Effector memory CD8-positive, alpha-beta T cell (primary cell): ENCODE data around the gene AMACR.
A peak's percentile ranks its signal among the peaks of the same experiment; 100 is the strongest.

Source experiments
- ATAC-seq: fragments of 150-1000 bp; cut with Tn5 transposase; replicated peaks from 2 replicates; pipeline ENCODE4 v1.10.0; 2021; ENCODE audit warnings: mild to moderate bottlenecking, moderate library complexity
- DNase-seq, 3 experiments: peaks; one replicate each; pipeline ENCODE4 v3.0.0; 2021
- H3K27ac Mint-ChIP-seq, 2 donors: one replicate each; pipeline ENCODE4 v1.8.0; 2022; ENCODE audit warnings: mild to moderate bottlenecking in 2 of 2, mixed read lengths in 2 of 2, moderate library complexity in 2 of 2
- H3K27me3 Mint-ChIP-seq, 2 donors: one replicate each; pipeline ENCODE4 v1.8.0; 2022; ENCODE audit warnings: mixed read lengths in 2 of 2
- H3K36me3 Mint-ChIP-seq: one replicate; pipeline ENCODE4 v1.8.0; 2022; ENCODE audit warnings: mild to moderate bottlenecking, moderate library complexity, mixed read lengths; ENCODE audit not compliant: insufficient read depth
- H3K4me1 Mint-ChIP-seq, 2 donors: one replicate each; pipeline ENCODE4 v1.8.0; 2022; ENCODE audit warnings: low read depth in 2 of 2, mixed read lengths in 2 of 2
- H3K4me3 Mint-ChIP-seq, 2 donors: one replicate each; pipeline ENCODE4 v1.8.0; 2022; ENCODE audit warnings: mild to moderate bottlenecking in 2 of 2, mixed read lengths in 2 of 2, moderate library complexity in 2 of 2
- H3K9me3 Mint-ChIP-seq, 2 donors: one replicate each; pipeline ENCODE4 v1.8.0; 2022; ENCODE audit warnings: mixed read lengths in 2 of 2

Gene AMACR

GRCh38 chr5:34030048-34030447 is 22.2 kb upstream of the AMACR start:
- no peak for DNase-seq
- Mint-ChIP-seq H3K4me1 (no peaks in the 10 kb centered on the region), H3K27ac (no peak overlapping the region), H3K4me3 (no peak overlapping the region), H3K27me3 (no peaks in the 10 kb centered on the region), H3K9me3 (no peaks in the 10 kb centered on the region), H3K36me3 (peaks cover 21% of the 10 kb centered on the region)
- no peak for ATAC-seq

- no peaks in the 10 kb centered on the region for H3K27me3 Mint-ChIP-seq
- DNase-seq (no peak), ATAC-seq (no peak)
- H3K36me3 Mint-ChIP-seq = peaks cover 13% of the 10 kb centered on the region
- no peak overlapping the region for H3K4me3 Mint-ChIP-seq
- H3K4me1 Mint-ChIP-seq = peaks cover 0 to under 1% of the 10 kb centered on the region in 2 donors
- H3K27ac Mint-ChIP-seq = no peak overlapping the region
- H3K9me3 Mint-ChIP-seq = no peaks in the 10 kb centered on the region
Measured at GRCh38 chr5:34028349-34028748, 20.5 kb upstream of the AMACR start.

DNA sequence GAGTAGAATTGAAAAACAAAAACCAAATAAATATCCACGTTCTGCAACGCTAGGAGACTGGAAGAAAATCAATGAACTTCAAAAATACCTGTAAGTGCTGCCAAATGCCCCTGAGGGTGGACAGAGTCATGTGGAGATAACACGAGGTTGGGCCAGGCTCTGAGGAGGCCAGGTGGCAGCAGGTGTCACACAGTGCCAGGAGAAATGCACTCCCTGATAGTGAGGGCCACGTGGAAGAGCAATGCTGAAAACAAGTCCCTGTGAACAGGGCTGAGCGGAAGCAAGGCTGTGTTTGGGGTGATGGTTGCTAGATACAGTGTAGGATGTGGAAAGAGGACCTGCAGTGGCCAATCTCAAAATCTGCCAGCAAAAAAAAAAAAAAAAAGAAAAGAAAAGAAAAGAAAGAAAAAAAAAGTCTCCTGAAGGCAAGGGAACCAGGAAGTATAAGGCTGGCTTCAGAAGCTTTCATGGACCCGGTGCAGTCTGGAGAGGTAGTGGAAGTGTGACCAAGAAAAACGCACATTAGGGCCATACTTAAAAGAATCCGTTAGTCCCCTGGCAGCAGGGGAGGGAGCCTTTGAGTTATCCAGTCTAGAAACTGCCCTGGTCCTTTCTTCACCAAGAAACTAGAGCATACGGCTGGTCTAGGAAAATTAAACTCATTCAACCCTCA is 18.4 kb upstream of the AMACR start:
- Mint-ChIP-seq H3K9me3 (no peaks in the 10 kb centered on the region), H3K27ac (no peak overlapping the region), H3K4me3 (no peak overlapping the region), H3K4me1 (peaks cover 9 to 14% of the 10 kb centered on the region in 2 donors), H3K27me3 (no peaks in the 10 kb centered on the region), H3K36me3 (peaks cover 13% of the 10 kb centered on the region)
- ATAC-seq (no peak), DNase-seq (no peak)

DNA sequence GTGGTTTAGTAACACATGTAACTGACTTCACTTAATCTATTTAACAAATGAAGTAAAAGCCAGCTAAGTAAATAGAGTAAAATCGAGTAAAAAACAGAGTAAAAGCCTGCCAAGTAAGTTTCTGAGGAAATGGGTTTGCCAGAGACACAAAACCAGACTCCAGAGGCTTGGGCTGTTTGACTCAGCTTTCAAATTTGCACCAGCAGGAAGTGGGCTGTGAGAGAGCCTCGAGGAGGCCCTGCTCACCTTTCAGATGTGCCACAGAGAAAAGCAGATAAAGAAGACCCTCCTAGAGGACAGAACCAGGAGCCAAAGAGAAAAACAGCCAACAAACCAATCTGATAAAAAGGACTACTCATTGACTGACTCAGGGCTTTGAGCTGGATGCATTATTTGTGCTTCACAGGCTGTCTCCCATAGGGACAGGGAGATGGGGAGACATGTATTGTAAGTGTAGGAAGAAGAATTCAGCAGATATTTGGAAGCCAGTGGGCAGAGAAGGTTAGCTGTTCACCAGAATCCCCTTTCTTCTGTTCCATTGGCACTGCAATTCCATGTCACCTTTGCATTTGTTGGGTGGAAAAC is 14.4 kb upstream of the AMACR start:
- peak overlapping the region; percentile 23 to 90 for H3K27ac Mint-ChIP-seq
- H3K4me1 Mint-ChIP-seq = peaks cover 9 to 16% of the 10 kb centered on the region in 2 donors
- ATAC-seq = peak; percentile 63
- H3K9me3 Mint-ChIP-seq = no peaks in the 10 kb centered on the region
- peaks cover 10% of the 10 kb centered on the region for H3K36me3 Mint-ChIP-seq
- no peak for DNase-seq
- H3K27me3 Mint-ChIP-seq = no peaks in the 10 kb centered on the region
- peak overlapping the region in 1 of 2 donors; percentile 15 for H3K4me3 Mint-ChIP-seq

GRCh38 chr5:34021334-34021733 is 13.5 kb upstream of the AMACR start:
- ATAC-seq (no peak), DNase-seq (no peak)
- H3K4me3 Mint-ChIP-seq = no peak overlapping the region
- H3K36me3 Mint-ChIP-seq = peaks cover 9% of the 10 kb centered on the region
- no peaks in the 10 kb centered on the region for H3K27me3 Mint-ChIP-seq
- H3K27ac Mint-ChIP-seq = no peak overlapping the region
- H3K4me1 Mint-ChIP-seq = peaks cover 9 to 16% of the 10 kb centered on the region in 2 donors
- H3K9me3 Mint-ChIP-seq = no peaks in the 10 kb centered on the region

DNA sequence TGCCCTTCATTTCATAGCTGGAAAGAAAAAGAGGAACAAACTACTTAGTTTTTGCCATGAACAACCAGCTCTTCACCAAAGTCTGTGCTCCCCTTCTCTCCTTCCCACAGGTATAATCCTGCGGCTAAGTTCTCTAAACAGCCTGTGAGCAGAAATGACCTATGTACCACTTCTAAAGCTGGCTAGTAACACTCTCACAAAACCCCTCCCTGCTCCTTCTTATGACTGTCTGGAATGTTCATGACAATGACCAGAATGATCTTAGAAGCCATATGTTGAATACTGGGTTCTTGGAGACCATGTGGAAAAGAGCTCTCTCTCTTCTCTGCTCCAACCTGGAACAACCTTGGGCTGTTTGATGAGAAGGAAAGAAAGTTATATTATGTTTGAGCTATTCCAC is 12.9 kb upstream of the AMACR start:
- no peak overlapping the region for H3K4me3 Mint-ChIP-seq
- no peaks in the 10 kb centered on the region for H3K27me3 Mint-ChIP-seq
- peaks cover 3% of the 10 kb centered on the region for H3K36me3 Mint-ChIP-seq
- DNase-seq = no peak
- no peak overlapping the region for H3K27ac Mint-ChIP-seq
- no peaks in the 10 kb centered on the region for H3K9me3 Mint-ChIP-seq
- no peak for ATAC-seq
- H3K4me1 Mint-ChIP-seq = peaks cover 9 to 16% of the 10 kb centered on the region in 2 donors

DNA sequence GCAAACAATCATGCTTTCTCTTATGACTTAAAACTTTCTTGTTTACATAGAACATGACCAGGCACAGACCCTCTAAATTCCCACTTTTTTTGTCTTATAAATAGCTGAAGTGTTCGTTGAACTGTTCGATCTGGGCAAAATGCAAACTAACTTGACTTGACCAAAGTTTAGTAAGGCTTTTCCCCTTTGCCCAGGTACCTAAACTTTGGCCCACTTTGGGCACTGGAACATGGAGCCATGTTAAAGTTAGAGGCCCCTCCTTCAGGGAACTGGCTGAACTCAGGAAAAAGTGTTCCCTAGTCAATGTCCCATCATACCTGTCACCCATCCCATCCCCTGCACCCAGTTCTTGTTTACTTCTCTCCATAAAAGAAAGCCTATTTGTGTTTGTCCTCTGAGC is 9.4 kb upstream of the AMACR start:
- Mint-ChIP-seq H3K27me3 (no peaks in the 10 kb centered on the region), H3K27ac (no peak overlapping the region), H3K36me3 (peaks cover 3% of the 10 kb centered on the region), H3K4me1 (peaks cover 4 to 12% of the 10 kb centered on the region in 2 donors), H3K4me3 (no peak overlapping the region), H3K9me3 (no peaks in the 10 kb centered on the region)
- DNase-seq (no peak), ATAC-seq (no peak)

DNA sequence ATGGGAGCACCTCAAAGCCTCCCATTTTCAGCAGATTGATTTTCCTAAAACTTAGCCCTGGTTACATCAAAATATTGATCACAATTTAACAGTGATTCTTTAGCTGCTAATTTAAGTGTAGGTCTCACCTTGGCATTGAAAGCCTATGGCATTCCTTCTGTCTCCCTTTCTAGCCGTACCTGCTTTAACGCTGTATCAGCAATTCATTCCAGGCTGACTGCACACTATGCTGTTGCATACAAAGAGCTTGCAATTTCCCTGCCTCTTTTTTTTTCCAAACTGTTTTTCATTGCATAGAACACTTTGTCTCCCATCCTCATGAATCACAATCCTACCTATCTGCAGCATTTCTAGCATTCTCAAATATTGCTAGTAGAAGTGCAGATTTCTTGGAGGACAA is 8.9 kb upstream of the AMACR start:
- no peak overlapping the region for H3K4me3 Mint-ChIP-seq
- H3K27me3 Mint-ChIP-seq = no peaks in the 10 kb centered on the region
- H3K9me3 Mint-ChIP-seq = no peaks in the 10 kb centered on the region
- H3K4me1 Mint-ChIP-seq = peaks cover 0 to 7% of the 10 kb centered on the region in 2 donors
- no peak for ATAC-seq
- no peak overlapping the region for H3K27ac Mint-ChIP-seq
- no peak for DNase-seq
- peaks cover 3% of the 10 kb centered on the region for H3K36me3 Mint-ChIP-seq

- Mint-ChIP-seq H3K9me3 (no peaks in the 10 kb centered on the region), H3K27ac (no peak overlapping the region), H3K36me3 (peaks cover 3% of the 10 kb centered on the region), H3K4me3 (no peak overlapping the region), H3K4me1 (peaks cover 0 to 2% of the 10 kb centered on the region in 2 donors), H3K27me3 (no peaks in the 10 kb centered on the region)
- DNase-seq = no peak
- ATAC-seq = no peak
Measured at GRCh38 chr5:34016222-34016621, 8.4 kb upstream of the AMACR start.

- H3K36me3 Mint-ChIP-seq = peaks cover 3% of the 10 kb centered on the region
- no peak for ATAC-seq
- no peaks in the 10 kb centered on the region for H3K4me1 Mint-ChIP-seq
- no peak for DNase-seq
- no peak overlapping the region for H3K4me3 Mint-ChIP-seq
- H3K27me3 Mint-ChIP-seq = no peaks in the 10 kb centered on the region
- no peaks in the 10 kb centered on the region for H3K9me3 Mint-ChIP-seq
- H3K27ac Mint-ChIP-seq = no peak overlapping the region
Measured at GRCh38 chr5:34015120-34015822, 7.4 kb upstream of the AMACR start.

- ATAC-seq = no peak
- Mint-ChIP-seq H3K4me1 (peaks cover 0 to under 1% of the 10 kb centered on the region in 2 donors), H3K27me3 (no peaks in the 10 kb centered on the region), H3K9me3 (no peaks in the 10 kb centered on the region), H3K27ac (no peak overlapping the region), H3K4me3 (no peak overlapping the region), H3K36me3 (peaks cover 3% of the 10 kb centered on the region)
- no peak for DNase-seq
Measured at GRCh38 chr5:34014626-34015025, 6.8 kb upstream of the AMACR start.

DNA sequence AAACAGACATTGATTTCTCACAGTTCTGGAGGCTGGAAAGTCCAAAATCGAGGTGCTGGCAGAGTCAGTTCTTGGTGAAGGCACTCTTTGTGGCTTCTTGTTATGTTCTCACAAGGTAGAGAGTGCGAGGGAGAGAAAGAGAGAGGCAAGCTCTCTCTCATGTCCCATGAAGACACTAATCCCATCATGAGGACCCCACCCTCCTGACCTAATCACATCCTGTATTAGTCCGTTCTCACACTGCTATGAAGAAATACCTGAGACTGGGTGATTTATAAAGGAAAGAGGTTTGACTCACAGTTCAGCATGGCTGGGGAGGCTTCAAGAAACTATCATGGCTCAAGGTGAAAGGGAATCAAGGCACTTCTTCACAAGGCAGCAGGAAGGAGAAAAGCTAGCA is 5.7 kb upstream of the AMACR start:
- ATAC-seq (no peak), DNase-seq (no peak)
- H3K36me3 Mint-ChIP-seq = peaks cover 6% of the 10 kb centered on the region
- no peak overlapping the region for H3K27ac Mint-ChIP-seq
- H3K27me3 Mint-ChIP-seq = no peaks in the 10 kb centered on the region
- peaks cover 9 to 10% of the 10 kb centered on the region in 2 donors for H3K4me1 Mint-ChIP-seq
- no peaks in the 10 kb centered on the region for H3K9me3 Mint-ChIP-seq
- no peak overlapping the region for H3K4me3 Mint-ChIP-seq

DNA sequence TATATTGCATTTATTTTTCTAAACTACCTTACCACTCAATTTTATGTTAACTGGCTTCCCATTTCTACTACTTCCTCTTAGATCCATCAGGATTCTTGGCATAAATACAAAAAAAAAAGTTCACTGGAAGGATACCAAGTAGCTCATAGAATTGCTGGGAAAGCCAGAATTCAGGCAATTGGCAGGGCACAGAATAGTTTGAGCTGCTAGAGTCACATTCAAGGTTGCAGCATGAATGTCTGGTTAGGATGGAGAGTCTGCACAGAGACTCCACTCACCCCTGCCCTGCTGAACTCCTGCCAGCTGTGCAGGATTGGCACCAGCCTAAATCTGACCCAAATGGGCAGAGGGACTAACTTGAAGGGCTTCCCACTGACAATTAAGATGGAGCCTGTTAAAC is 4.9 kb upstream of the AMACR start:
- DNase-seq (no peak), ATAC-seq (no peak)
- no peak overlapping the region for H3K27ac Mint-ChIP-seq
- H3K36me3 Mint-ChIP-seq = peaks cover 14% of the 10 kb centered on the region
- no peak overlapping the region for H3K4me3 Mint-ChIP-seq
- H3K4me1 Mint-ChIP-seq = peaks cover 10 to 14% of the 10 kb centered on the region in 2 donors
- H3K27me3 Mint-ChIP-seq = no peaks in the 10 kb centered on the region
- no peaks in the 10 kb centered on the region for H3K9me3 Mint-ChIP-seq

GRCh38 chr5:34011536-34011935 is 3.7 kb upstream of the AMACR start:
- no peaks in the 10 kb centered on the region for H3K27me3 Mint-ChIP-seq
- no peak overlapping the region for H3K4me3 Mint-ChIP-seq
- H3K4me1 Mint-ChIP-seq = peaks cover 17 to 22% of the 10 kb centered on the region in 2 donors
- peaks cover 20% of the 10 kb centered on the region for H3K36me3 Mint-ChIP-seq
- no peak overlapping the region for H3K27ac Mint-ChIP-seq
- ATAC-seq = no peak
- no peaks in the 10 kb centered on the region for H3K9me3 Mint-ChIP-seq
- DNase-seq = no peak
